H1 (cell line): ENCODE results near the gene LGI4.

Experiments
- CHD1 ChIP-seq: IDR thresholded peaks from 2 replicates; pipeline ENCODE4 v1.6.1; 2012; ENCODE audit warnings: low read depth, low read length, improper control_type of control experiment
- CTCF ChIP-seq, 3 experiments: IDR thresholded peaks; 1 replicate in 2 of 3; 2 replicates in 1 of 3; pipeline versions ENCODE4 v1.5.1 to v1.6.1; 2011; ENCODE audit warnings: low read length in 3 of 3, mild to moderate bottlenecking in 3 of 3, inconsistent platforms in 2 of 3, low read depth in 1 of 3, moderate library complexity in 1 of 3; ENCODE audit not compliant: insufficient read depth in 1 of 3; ENCODE audit errors: control extremely low read depth in 1 of 3
- EGR1 ChIP-seq: IDR thresholded peaks from 2 replicates; pipeline ENCODE4 v1.6.1; 2011; ENCODE audit warnings: low read depth, low read length, borderline replicate concordance
- EZH2 ChIP-seq: fragments of 200-600 bp; sonication (generic); IDR thresholded peaks from 2 replicates; pipeline ENCODE4 v1.7.1; 2012; ENCODE audit warnings: low read depth, mild to moderate bottlenecking, moderate library complexity, low read length, inconsistent platforms; ENCODE audit not compliant: severe bottlenecking
- FOSL1 ChIP-seq: IDR thresholded peaks from 2 replicates; pipeline ENCODE4 v1.6.1; 2011; ENCODE audit warnings: mild to moderate bottlenecking, low read depth, low read length, moderate library complexity; ENCODE audit not compliant: insufficient read depth
- GABPA ChIP-seq: IDR thresholded peaks from 2 replicates; pipeline ENCODE4 v1.6.1; 2011; ENCODE audit warnings: mild to moderate bottlenecking, low read length, moderate library complexity, borderline replicate concordance; ENCODE audit not compliant: insufficient read depth
- MAX ChIP-seq: IDR thresholded peaks from 2 replicates; pipeline ENCODE4 v1.6.1; 2012; ENCODE audit warnings: inconsistent platforms
- POLR2A ChIP-seq, 2 experiments: IDR thresholded peaks; 1 replicate in 1 of 2; 2 replicates in 1 of 2; pipeline ENCODE4 v1.6.1; 2011; ENCODE audit warnings: low read depth in 2 of 2, low read length in 2 of 2, mild to moderate bottlenecking in 2 of 2; ENCODE audit errors: control extremely low read depth in 1 of 2
- TAF7 ChIP-seq: optimal IDR thresholded peaks from 2 replicates; pipeline ENCODE3; 2011; ENCODE audit warnings: low read depth, mild to moderate bottlenecking, inconsistent platforms, low read length, moderate library complexity, borderline replicate concordance

DNA sequence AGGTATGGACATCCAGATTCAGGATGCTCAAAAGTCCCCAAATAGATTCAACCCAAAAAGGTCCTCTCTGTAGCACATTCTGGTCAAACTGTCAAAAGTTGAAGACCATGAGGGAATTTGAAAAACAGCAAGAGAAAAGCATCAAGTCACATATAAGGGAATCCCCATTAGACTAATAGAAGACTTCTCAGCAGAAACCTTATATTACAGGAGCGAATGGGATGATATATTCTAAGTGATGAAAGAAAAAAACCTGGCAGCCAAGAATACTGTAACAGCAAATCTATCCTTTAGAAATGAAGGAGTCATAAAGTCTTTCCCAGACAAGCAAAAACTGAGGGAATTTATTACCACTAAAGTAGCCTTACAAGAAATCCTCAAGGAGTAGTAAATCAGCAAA, 49.4 kb upstream of the LGI4 start:
- no peak for TF ChIP-seq GABPA
- no peak for TF ChIP-seq CTCF (IDR thresholded peaks at IDR 0.05; ENCODE audit: control extremely low read depth in 1 of 3, insufficient read depth in 1 of 3, low read depth in 1 of 3, low read length in 3 of 3)
- no peak for TF ChIP-seq TAF7
- TF ChIP-seq POLR2A (IDR thresholded peaks at IDR 0.05; ENCODE audit: control extremely low read depth in 1 of 2, low read depth in 2 of 2, low read length in 2 of 2) = no peak
- no peak for TF ChIP-seq EZH2
- no peak for TF ChIP-seq CHD1
- TF ChIP-seq EGR1 = no peak
- no peak for TF ChIP-seq MAX
- TF ChIP-seq FOSL1 = no peak
